Endothelial cell of umbilical vein (primary cell): ENCODE data around the gene CRHR2.

Source experiments
- EZH2 ChIP-seq: IDR thresholded peaks from 2 replicates; pipeline ENCODE4 v1.6.1; 2012; ENCODE audit warnings: borderline replicate concordance, low read depth, mild to moderate bottlenecking, moderate library complexity, low read length, inconsistent platforms; ENCODE audit not compliant: severe bottlenecking
- MAX ChIP-seq: IDR thresholded peaks from 2 replicates; pipeline ENCODE4 v1.6.1; 2011; ENCODE audit not compliant: insufficient read depth, insufficient read length
- POLR2A ChIP-seq: IDR thresholded peaks from 2 replicates; pipeline ENCODE4 v1.6.1; 2012; ENCODE audit warnings: low read depth, mild to moderate bottlenecking, control low read depth, low read length
- POLR2AphosphoS5 ChIP-seq: IDR thresholded peaks from 2 replicates; pipeline ENCODE4 v1.6.1; 2012; ENCODE audit warnings: low read depth, mild to moderate bottlenecking, control low read depth, low read length, moderate library complexity; ENCODE audit not compliant: insufficient read depth
- TF ChIP-seq, protein P1 (sequence below), 2 donors: IDR thresholded peaks; 1 replicate in 1 of 2; 2 replicates in 1 of 2; pipeline ENCODE4 v1.5.1; 2011; ENCODE audit warnings: low read length in 2 of 2, mild to moderate bottlenecking in 2 of 2, moderate library complexity in 2 of 2, control low read depth in 1 of 2, inconsistent platforms in 1 of 2, low read depth in 1 of 2; ENCODE audit not compliant: insufficient read depth in 1 of 2; ENCODE audit errors: extremely low read depth in 1 of 2

- TF ChIP-seq, protein P1, sequence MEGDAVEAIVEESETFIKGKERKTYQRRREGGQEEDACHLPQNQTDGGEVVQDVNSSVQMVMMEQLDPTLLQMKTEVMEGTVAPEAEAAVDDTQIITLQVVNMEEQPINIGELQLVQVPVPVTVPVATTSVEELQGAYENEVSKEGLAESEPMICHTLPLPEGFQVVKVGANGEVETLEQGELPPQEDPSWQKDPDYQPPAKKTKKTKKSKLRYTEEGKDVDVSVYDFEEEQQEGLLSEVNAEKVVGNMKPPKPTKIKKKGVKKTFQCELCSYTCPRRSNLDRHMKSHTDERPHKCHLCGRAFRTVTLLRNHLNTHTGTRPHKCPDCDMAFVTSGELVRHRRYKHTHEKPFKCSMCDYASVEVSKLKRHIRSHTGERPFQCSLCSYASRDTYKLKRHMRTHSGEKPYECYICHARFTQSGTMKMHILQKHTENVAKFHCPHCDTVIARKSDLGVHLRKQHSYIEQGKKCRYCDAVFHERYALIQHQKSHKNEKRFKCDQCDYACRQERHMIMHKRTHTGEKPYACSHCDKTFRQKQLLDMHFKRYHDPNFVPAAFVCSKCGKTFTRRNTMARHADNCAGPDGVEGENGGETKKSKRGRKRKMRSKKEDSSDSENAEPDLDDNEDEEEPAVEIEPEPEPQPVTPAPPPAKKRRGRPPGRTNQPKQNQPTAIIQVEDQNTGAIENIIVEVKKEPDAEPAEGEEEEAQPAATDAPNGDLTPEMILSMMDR (IDR thresholded peaks at IDR 0.05; ENCODE audit: extremely low read depth in 1 of 2, insufficient read depth in 1 of 2, low read depth in 1 of 2, low read length in 2 of 2) = no peak
- no peak for TF ChIP-seq POLR2A
- TF ChIP-seq POLR2AphosphoS5 = no peak
- TF ChIP-seq MAX = no peak
- no peak for TF ChIP-seq EZH2
These were observed 24.1 kb upstream of the CRHR2 start for GRCh38 chr7:30706316-30706715.
